SU-DHL-6 (cell line): ENCODE data around the gene MED1.
"Not testable (repeated sequence)": the region's sequence is repeated elsewhere in the genome, so short reads cannot be mapped to it uniquely, and the experiment has no call there.

Source experiments
- H2AFZ ChIP-seq: fragments of 200-600 bp; sonication (generic); 2 replicates; pipeline ENCODE4 v1.6.1; 2014; ENCODE audit warnings: low read depth, mild to moderate bottlenecking, moderate library complexity, mixed read lengths, antibody characterized with exemption, low read length; ENCODE audit not compliant: severe bottlenecking
- H3F3A ChIP-seq: fragments of 200-600 bp; shearing (Covaris generic); 2 replicates; pipeline ENCODE4 v1.6.0; 2016; ENCODE audit warnings: antibody characterized with exemption, mild to moderate bottlenecking; ENCODE audit not compliant: insufficient read depth
- H3K27ac ChIP-seq: fragments of 200-600 bp; sonication (generic); 2 replicates; pipeline ENCODE4 v1.5.1; 2016; ENCODE audit warnings: low read depth, mild to moderate bottlenecking, low read length, moderate library complexity, mixed read lengths
- H3K27me3 ChIP-seq: fragments of 200-600 bp; sonication (generic), shearing (Covaris generic); 2 replicates; pipeline ENCODE4 v1.6.0; 2014; ENCODE audit warnings: mild to moderate bottlenecking, low read length
- H3K36me3 ChIP-seq: fragments of 200-600 bp; sonication (generic); 2 replicates; pipeline ENCODE4 v1.6.1; 2014; ENCODE audit warnings: mild to moderate bottlenecking, low read length, mixed read lengths
- H3K4me2 ChIP-seq: fragments of 300-600, 200-600 bp; shearing (Covaris generic), sonication (generic); 2 replicates; pipeline ENCODE4 v1.6.0; 2014; ENCODE audit warnings: low read length, low read depth, mild to moderate bottlenecking; ENCODE audit not compliant: poor library complexity, severe bottlenecking
- H3K4me3 ChIP-seq: fragments of 200-600 bp; sonication (generic); 2 replicates; pipeline ENCODE4 v1.5.1; 2014; ENCODE audit warnings: antibody characterized with exemption, low read length, mild to moderate bottlenecking, mixed read lengths; ENCODE audit not compliant: insufficient read depth, poor library complexity, severe bottlenecking
- H3K79me2 ChIP-seq: fragments of 200-600 bp; sonication (generic); 2 replicates; pipeline ENCODE4 v1.6.1; 2014; ENCODE audit warnings: mild to moderate bottlenecking, low read length, moderate library complexity; ENCODE audit not compliant: insufficient read depth
- H3K9ac ChIP-seq: fragments of 200-600 bp; sonication (generic); 2 replicates; pipeline ENCODE4 v1.7.0; 2014; ENCODE audit warnings: mild to moderate bottlenecking, low read length
- H3K9me2 ChIP-seq: fragments of 200-600 bp; sonication (generic); replicated peaks from 2 replicates; pipeline ENCODE4 v1.6.1; 2014; ENCODE audit warnings: low read length; ENCODE audit not compliant: insufficient read depth
- H3K9me3 ChIP-seq: fragments of 200-600 bp; sonication (generic); 2 replicates; pipeline ENCODE4 v1.6.1; 2014; ENCODE audit warnings: low read length, mixed read lengths; ENCODE audit not compliant: insufficient read depth
- H4K20me1 ChIP-seq: fragments of 200-600 bp; sonication (generic); 2 replicates; pipeline ENCODE4 v1.6.1; 2014; ENCODE audit warnings: low read depth, mild to moderate bottlenecking, antibody characterized with exemption, low read length, moderate library complexity, mixed read lengths
- EZH2phosphoT487 ChIP-seq: fragments of 200-600 bp; sonication (generic), shearing (Covaris generic); conservative IDR thresholded peaks from 2 replicates; pipeline ENCODE4 v1.6.1; 2018; ENCODE audit warnings: mild to moderate bottlenecking, antibody characterized with exemption, low read length, moderate library complexity, mixed read lengths
- TF ChIP-seq, protein P1 (sequence below): fragments of 200-600 bp; sonication (generic); IDR thresholded peaks from one replicate; pipeline ENCODE4 v1.5.1; 2017; ENCODE audit warnings: antibody characterized with exemption, mild to moderate bottlenecking, low read length, moderate library complexity; ENCODE audit not compliant: insufficient read depth, poor library complexity, severe bottlenecking

The MED1 gene

DNA sequence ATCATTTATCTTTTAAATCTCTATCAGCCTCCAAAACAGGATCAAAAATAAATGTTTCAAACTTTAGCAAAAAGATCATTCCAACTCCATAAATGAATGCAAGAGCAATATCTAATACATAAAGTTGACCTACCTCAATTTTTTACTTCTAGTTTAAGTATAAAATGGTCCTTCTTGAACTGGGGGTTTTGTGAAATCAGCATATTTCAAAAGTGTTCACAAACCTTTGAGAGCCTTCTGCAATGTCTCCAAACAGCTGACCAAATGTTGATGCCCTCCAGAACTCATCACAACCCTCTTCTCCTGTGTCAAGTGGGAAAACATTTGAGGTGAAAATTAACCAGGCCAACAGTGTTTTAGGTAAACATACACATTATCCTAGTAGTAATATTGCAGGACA is 7.7 kb downstream of the MED1 start:
- Histone ChIP-seq H3K9ac (no peak overlapping the region), H3F3A (peaks cover 4% of the 10 kb centered on the region; the same call in 1 of the 2 replicates), H3K79me2 (peaks cover 16% of the 10 kb centered on the region), H3K4me3 (no peak overlapping the region), H3K9me2 (no peaks in the 10 kb centered on the region), H3K4me2 (no peak overlapping the region), H3K27me3 (no peaks in the 10 kb centered on the region), H3K27ac (no peak overlapping the region), H4K20me1 (no peaks in the 10 kb centered on the region), H2AFZ (no peak overlapping the region), H3K9me3 (no peaks in the 10 kb centered on the region), H3K36me3 (peaks cover 34% of the 10 kb centered on the region)
- no peak for TF ChIP-seq EZH2phosphoT487
- TF ChIP-seq, protein P1, sequence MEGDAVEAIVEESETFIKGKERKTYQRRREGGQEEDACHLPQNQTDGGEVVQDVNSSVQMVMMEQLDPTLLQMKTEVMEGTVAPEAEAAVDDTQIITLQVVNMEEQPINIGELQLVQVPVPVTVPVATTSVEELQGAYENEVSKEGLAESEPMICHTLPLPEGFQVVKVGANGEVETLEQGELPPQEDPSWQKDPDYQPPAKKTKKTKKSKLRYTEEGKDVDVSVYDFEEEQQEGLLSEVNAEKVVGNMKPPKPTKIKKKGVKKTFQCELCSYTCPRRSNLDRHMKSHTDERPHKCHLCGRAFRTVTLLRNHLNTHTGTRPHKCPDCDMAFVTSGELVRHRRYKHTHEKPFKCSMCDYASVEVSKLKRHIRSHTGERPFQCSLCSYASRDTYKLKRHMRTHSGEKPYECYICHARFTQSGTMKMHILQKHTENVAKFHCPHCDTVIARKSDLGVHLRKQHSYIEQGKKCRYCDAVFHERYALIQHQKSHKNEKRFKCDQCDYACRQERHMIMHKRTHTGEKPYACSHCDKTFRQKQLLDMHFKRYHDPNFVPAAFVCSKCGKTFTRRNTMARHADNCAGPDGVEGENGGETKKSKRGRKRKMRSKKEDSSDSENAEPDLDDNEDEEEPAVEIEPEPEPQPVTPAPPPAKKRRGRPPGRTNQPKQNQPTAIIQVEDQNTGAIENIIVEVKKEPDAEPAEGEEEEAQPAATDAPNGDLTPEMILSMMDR: no peak

DNA sequence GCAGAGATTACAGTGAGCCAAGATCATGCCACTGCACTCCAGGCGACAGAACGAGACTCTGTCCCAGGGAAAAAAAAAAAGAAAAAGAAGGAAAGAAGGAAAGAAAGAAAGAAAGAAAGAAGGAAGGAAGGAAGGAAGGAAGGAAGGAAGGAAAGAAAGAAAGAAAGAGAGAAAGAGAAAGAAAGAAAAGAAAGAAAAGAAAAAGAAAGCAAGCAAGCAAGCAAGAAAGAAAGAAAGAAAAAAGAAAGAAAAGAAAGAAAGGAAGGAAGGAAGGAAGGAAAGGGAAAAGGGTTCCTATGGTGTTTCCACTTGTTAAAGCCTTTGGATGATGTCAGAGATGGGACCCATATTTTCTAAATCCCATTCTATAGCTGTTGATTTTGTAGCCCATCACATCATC is 11.2 kb downstream of the MED1 start:
- H4K20me1 ChIP-seq, H3K79me2 ChIP-seq, H2AFZ ChIP-seq, H3K4me3 ChIP-seq, H3K9ac ChIP-seq, H3K9me2 ChIP-seq, H3K27me3 ChIP-seq, H3K4me2 ChIP-seq, H3K9me3 ChIP-seq, H3F3A ChIP-seq, H3K27ac ChIP-seq: not testable (repeated sequence)
- H3K36me3 ChIP-seq: peaks cover 28% of the 10 kb centered on the region

DNA sequence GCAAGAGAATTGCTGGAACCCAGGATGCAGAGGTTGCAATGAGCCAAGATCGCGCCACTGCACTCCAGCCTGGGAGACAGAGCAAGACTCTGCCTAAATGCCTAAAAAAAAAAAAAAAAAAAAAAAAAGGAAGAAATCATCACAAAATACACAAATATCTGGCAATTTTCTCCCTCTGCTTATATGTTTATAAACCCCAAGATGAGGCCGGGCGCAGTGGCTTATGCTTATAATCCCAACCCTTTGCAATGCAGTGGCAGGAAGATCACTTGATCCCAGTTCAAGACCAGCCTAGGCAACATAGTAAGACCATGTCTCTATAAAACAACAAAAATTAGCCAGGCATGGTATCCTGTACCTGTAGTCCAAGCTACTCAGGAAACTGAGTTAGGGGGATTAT is 21.5 kb downstream of the MED1 start:
- no peaks in the 10 kb centered on the region for H3K9me2 ChIP-seq
- no peaks in the 10 kb centered on the region for H3K27me3 ChIP-seq
- no peak overlapping the region for H3K27ac ChIP-seq
- peaks cover 18% of the 10 kb centered on the region for H3K36me3 ChIP-seq
- no peak overlapping the region for H2AFZ ChIP-seq
- no peak overlapping the region for H3K4me2 ChIP-seq
- TF ChIP-seq EZH2phosphoT487: no peak
- TF ChIP-seq, protein P1: no peak
- H3K79me2 ChIP-seq: no peaks in the 10 kb centered on the region
- H3K4me3 ChIP-seq: no peak overlapping the region
- no peaks in the 10 kb centered on the region for H3K9me3 ChIP-seq
- H3F3A ChIP-seq: 0 out of 2 replicates have a peak, but pooled peaks cover 4% of the 10 kb centered on the region
- no peak overlapping the region for H3K9ac ChIP-seq
- H4K20me1 ChIP-seq: no peaks in the 10 kb centered on the region

DNA sequence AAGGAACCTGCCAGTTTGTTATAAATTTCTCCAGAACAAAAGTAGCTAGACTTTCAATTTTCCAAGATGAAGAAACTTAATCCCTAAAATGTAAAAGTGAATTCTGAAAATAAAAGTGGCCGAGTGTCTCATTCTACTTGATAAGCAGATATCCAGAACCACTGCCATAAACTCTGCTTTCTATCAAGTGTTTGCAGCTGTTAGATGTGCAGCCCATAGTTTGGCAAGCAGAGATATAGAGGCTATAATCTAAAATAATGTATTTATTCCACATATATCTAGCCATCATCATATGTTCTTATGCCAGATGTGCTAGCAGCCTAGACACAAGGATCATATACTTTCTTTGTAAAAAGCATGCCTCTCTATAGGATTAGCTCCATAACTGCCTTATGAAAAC is 34.9 kb downstream of the MED1 start:
- Histone ChIP-seq H3K4me3 (no peak overlapping the region), H3K4me2 (no peak overlapping the region), H2AFZ (no peak overlapping the region), H3K9ac (no peak overlapping the region), H3K9me2 (no peaks in the 10 kb centered on the region), H3K27me3 (no peaks in the 10 kb centered on the region), H3K27ac (no peak overlapping the region), H4K20me1 (no peaks in the 10 kb centered on the region), H3K36me3 (peaks cover 16% of the 10 kb centered on the region), H3K79me2 (no peaks in the 10 kb centered on the region), H3K9me3 (no peaks in the 10 kb centered on the region), H3F3A (no peaks in the 10 kb centered on the region)
- TF ChIP-seq EZH2phosphoT487: no peak
- TF ChIP-seq, protein P1: no peak
